ENCODE results near the gene XPO6. TPM values are rescaled to one million over a fixed set of nuclear protein-coding genes. Genes with fewer than 3 reads are reported as not detected.

Gene XPO6
- total RNA-seq, 1 donor from 2014 or later = 71.6 TPM

DNA sequence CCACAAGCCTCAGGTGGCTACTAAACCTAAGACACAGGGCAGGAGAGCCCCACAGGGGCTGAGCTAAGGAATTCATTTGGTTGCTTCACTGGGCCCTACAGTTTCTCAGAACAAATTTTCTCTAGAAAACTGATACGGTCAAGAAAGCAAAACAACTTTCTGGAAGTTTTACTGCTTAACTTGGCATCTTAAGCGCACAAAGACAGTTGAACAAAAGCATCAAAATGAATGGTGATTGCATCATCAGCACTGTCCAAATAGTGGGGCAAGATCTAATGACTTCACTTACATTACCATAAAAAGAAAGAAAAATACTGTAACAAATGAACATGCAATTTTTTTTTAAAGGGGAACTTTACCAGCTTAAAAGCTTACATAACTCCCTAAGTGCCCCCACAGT, 47.6 kb downstream of the XPO6 start:
- no peak for DNase-seq (ENCODE audit: low spot score)
- Histone ChIP-seq H3K4me3 (no peak overlapping the region), H3F3A (ENCODE audit: low read depth) (no peaks in the 10 kb centered on the region), H3K36me3 (no peaks in the 10 kb centered on the region), H3K9ac (no peak overlapping the region), H4K20me1 (ENCODE audit: low read depth) (peaks cover 12% of the 10 kb centered on the region), H3K27me3 (no peaks in the 10 kb centered on the region), H3K79me2 (ENCODE audit: low read depth) (peaks cover 15% of the 10 kb centered on the region), H3K9me3 (ENCODE audit: low read depth) (no peaks in the 10 kb centered on the region), H3K27ac (no peak overlapping the region), H2AFZ (replicated peaks) (no peak overlapping the region), H3K4me1 (no peaks in the 10 kb centered on the region), H3K4me2 (no peak overlapping the region)
- H3K4me3 Mint-ChIP-seq = no peak overlapping the region
- H3K27ac Mint-ChIP-seq = no peak overlapping the region
- TF ChIP-seq EZH2 (IDR thresholded peaks at IDR 0.05) = no peak
- no peaks in the 10 kb centered on the region for H3K9me3 Mint-ChIP-seq
- peaks cover 14% of the 10 kb centered on the region for H3K36me3 Mint-ChIP-seq
- peaks cover 3% of the 10 kb centered on the region for H3K27me3 Mint-ChIP-seq (ENCODE audit: insufficient read depth, low read depth)
- H3K4me1 Mint-ChIP-seq = peaks cover 4% of the 10 kb centered on the region

DNA sequence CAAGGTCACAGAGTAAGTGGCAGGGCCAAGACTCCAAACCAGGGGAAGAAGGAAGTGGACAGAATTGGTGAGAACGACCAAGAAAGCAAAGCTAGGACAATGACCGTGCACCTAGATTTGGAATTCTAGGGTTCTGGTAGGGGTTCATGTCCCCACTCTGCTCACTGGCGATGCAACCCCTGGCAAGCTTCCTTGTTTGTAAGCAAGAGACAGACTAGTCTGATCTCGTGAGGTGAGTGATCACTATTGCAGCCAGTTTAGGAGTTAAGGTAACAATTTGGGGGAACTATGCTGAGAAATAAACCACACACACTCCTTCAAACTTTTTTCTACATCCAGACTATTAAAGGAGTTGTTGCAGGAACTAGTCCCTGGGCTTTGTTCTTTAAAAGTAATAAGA, 48.1 kb downstream of the XPO6 start:
- H3K4me3 Mint-ChIP-seq = no peak overlapping the region
- peaks cover 15% of the 10 kb centered on the region for H3K79me2 ChIP-seq (ENCODE audit: low read depth)
- TF ChIP-seq EZH2phosphoT487 (IDR thresholded peaks at IDR 0.05) (no peak), EZH2 (IDR thresholded peaks at IDR 0.05) (no peak)
- TF ChIP-seq, protein P1, sequence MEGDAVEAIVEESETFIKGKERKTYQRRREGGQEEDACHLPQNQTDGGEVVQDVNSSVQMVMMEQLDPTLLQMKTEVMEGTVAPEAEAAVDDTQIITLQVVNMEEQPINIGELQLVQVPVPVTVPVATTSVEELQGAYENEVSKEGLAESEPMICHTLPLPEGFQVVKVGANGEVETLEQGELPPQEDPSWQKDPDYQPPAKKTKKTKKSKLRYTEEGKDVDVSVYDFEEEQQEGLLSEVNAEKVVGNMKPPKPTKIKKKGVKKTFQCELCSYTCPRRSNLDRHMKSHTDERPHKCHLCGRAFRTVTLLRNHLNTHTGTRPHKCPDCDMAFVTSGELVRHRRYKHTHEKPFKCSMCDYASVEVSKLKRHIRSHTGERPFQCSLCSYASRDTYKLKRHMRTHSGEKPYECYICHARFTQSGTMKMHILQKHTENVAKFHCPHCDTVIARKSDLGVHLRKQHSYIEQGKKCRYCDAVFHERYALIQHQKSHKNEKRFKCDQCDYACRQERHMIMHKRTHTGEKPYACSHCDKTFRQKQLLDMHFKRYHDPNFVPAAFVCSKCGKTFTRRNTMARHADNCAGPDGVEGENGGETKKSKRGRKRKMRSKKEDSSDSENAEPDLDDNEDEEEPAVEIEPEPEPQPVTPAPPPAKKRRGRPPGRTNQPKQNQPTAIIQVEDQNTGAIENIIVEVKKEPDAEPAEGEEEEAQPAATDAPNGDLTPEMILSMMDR (IDR thresholded peaks at IDR 0.05) = no peak

DNA sequence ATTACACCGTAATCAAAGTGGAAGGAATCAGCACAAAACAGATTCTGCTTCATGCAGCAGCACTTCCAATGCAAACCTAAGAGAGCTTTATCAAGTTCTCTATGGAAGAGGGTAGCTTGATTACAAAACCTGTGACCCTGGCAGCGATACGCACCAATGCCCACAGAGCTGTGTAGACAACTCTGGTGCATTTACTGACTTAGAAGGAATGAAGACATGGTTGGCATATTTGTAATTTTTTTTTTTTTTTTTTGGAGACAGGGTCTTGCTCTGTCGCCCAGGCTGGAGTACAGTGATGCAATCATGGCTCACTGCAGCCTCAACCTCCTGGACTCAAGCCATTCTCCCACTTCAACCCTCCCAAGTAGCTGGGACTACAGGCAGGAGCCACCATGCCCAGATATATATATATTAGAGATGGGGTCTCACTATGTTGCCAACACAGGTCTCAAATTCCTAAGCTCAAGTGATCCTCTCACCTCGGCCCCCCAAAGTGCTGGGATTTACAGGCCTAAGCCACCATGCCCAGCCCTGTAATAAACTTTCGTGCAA, 49.4 kb downstream of the XPO6 start:
- Histone ChIP-seq H3K9me3 (ENCODE audit: low read depth) (no peaks in the 10 kb centered on the region), H3K36me3 (no peaks in the 10 kb centered on the region), H3K4me1 (no peaks in the 10 kb centered on the region), H3K9ac (no peak overlapping the region), H3K27ac (no peak overlapping the region), H3K27me3 (no peaks in the 10 kb centered on the region), H3F3A (ENCODE audit: low read depth) (no peaks in the 10 kb centered on the region), H3K79me2 (ENCODE audit: low read depth) (peaks cover 15% of the 10 kb centered on the region), H4K20me1 (ENCODE audit: low read depth) (peaks cover 18% of the 10 kb centered on the region), H3K4me3 (no peak overlapping the region), H3K4me2 (no peak overlapping the region), H2AFZ (replicated peaks) (no peak overlapping the region)
- no peak for DNase-seq (ENCODE audit: low spot score)
- Mint-ChIP-seq H3K4me3 (no peak overlapping the region), H3K4me1 (peaks cover 4% of the 10 kb centered on the region), H3K9me3 (no peaks in the 10 kb centered on the region), H3K36me3 (peaks cover 8% of the 10 kb centered on the region), H3K27ac (no peak overlapping the region), H3K27me3 (ENCODE audit: insufficient read depth, low read depth) (no peaks in the 10 kb centered on the region)
- TF ChIP-seq EZH2phosphoT487 (IDR thresholded peaks at IDR 0.05) (no peak), EZH2 (IDR thresholded peaks at IDR 0.05) (no peak)
- TF ChIP-seq, protein P1 (IDR thresholded peaks at IDR 0.05) = no peak

More for the DNA sequence above, 48.1 kb downstream of the XPO6 start:
- Mint-ChIP-seq H3K4me1 (peaks cover 4% of the 10 kb centered on the region), H3K36me3 (peaks cover 11% of the 10 kb centered on the region), H3K27me3 (ENCODE audit: insufficient read depth, low read depth) (no peaks in the 10 kb centered on the region), H3K27ac (no peak overlapping the region), H3K9me3 (no peaks in the 10 kb centered on the region)
- H3F3A ChIP-seq (ENCODE audit: low read depth) = no peaks in the 10 kb centered on the region
- no peaks in the 10 kb centered on the region for H3K36me3 ChIP-seq
- H3K4me3 ChIP-seq = no peak overlapping the region
- no peak for DNase-seq (ENCODE audit: low spot score)
- no peaks in the 10 kb centered on the region for H3K27me3 ChIP-seq
- no peaks in the 10 kb centered on the region for H3K9me3 ChIP-seq (ENCODE audit: low read depth)
- H3K27ac ChIP-seq = no peak overlapping the region
- H3K4me2 ChIP-seq = no peak overlapping the region
- no peak overlapping the region for H2AFZ ChIP-seq (replicated peaks)
- no peak overlapping the region for H3K9ac ChIP-seq
- H3K4me1 ChIP-seq = no peaks in the 10 kb centered on the region
- peaks cover 15% of the 10 kb centered on the region for H4K20me1 ChIP-seq (ENCODE audit: low read depth)

DNA sequence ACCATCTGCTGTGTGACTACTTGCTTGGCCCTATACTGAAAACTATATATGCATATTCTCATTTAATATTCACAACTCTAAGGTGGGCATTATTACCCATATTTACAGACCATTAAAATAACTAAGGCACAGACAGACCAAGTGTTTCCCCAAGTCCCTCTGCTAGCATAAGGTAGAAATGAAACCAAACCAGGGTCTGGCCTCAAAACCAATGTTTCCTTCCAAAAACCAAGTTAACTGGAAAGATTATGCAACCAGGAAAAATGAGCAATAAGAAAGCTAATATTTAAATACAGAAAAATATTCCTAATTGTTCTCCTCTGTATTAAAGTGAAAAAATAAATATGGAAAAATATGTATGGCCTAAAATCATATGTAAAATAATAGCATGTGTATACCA, 50.1 kb downstream of the XPO6 start:
- Histone ChIP-seq H3K9ac (no peak overlapping the region), H3K27ac (no peak overlapping the region), H3K27me3 (no peaks in the 10 kb centered on the region), H3K9me3 (ENCODE audit: low read depth) (no peaks in the 10 kb centered on the region), H2AFZ (replicated peaks) (no peak overlapping the region), H3K4me2 (no peak overlapping the region), H3K4me3 (no peak overlapping the region), H3K4me1 (no peaks in the 10 kb centered on the region), H3F3A (ENCODE audit: low read depth) (no peaks in the 10 kb centered on the region), H3K79me2 (ENCODE audit: low read depth) (peaks cover 15% of the 10 kb centered on the region), H4K20me1 (ENCODE audit: low read depth) (peaks cover 18% of the 10 kb centered on the region), H3K36me3 (no peaks in the 10 kb centered on the region)
- no peak for DNase-seq (ENCODE audit: low spot score)
- Mint-ChIP-seq H3K36me3 (peaks cover 4% of the 10 kb centered on the region), H3K27ac (no peak overlapping the region), H3K4me1 (peaks cover 4% of the 10 kb centered on the region), H3K9me3 (no peaks in the 10 kb centered on the region), H3K27me3 (ENCODE audit: insufficient read depth, low read depth) (no peaks in the 10 kb centered on the region), H3K4me3 (no peak overlapping the region)
- TF ChIP-seq EZH2phosphoT487 (IDR thresholded peaks at IDR 0.05) = no peak
- TF ChIP-seq, protein P1 (IDR thresholded peaks at IDR 0.05) = no peak
- TF ChIP-seq EZH2 (IDR thresholded peaks at IDR 0.05) = no peak
